Naive B cell (primary cell): Measurements from ENCODE around the gene AK2. TPM values are rescaled to one million over a fixed set of nuclear protein-coding genes. Genes with fewer than 3 reads are reported as not detected.
"Not testable (repeated sequence)": the region's sequence is repeated elsewhere in the genome, so short reads cannot be mapped to it uniquely, and the experiment has no call there.

Experiments used
- ATAC-seq, 2 donors: fragments of 150-1000 bp; cut with Tn5 transposase; 2 replicates each; pipeline ENCODE4 v1.10.0; 2021; ENCODE audit warnings: low read depth in 2 of 2, mild to moderate bottlenecking in 2 of 2, moderate library complexity in 2 of 2
- DNase-seq: peaks from one replicate; pipeline ENCODE4 v3.0.0; 2022
- H3K27ac Mint-ChIP-seq, 6 donors: one replicate each; pipeline ENCODE4 v1.8.0; 2020 to 2022; ENCODE audit warnings: mild to moderate bottlenecking in 6 of 6, mixed read lengths in 6 of 6, moderate library complexity in 5 of 6, inconsistent platforms in 2 of 6
- H3K27me3 Mint-ChIP-seq, 3 donors: one replicate each; pipeline ENCODE4 v1.8.0; 2021 to 2022; ENCODE audit warnings: mixed read lengths in 3 of 3, mild to moderate bottlenecking in 1 of 3
- H3K36me3 Mint-ChIP-seq, 2 donors: one replicate each; pipeline ENCODE4 v1.8.0; 2020 to 2022; ENCODE audit warnings: mixed read lengths in 2 of 2, inconsistent platforms in 1 of 2, mild to moderate bottlenecking in 1 of 2
- H3K4me1 Mint-ChIP-seq, 3 donors: one replicate each; pipeline ENCODE4 v1.8.0; 2020 to 2022; ENCODE audit warnings: mixed read lengths in 3 of 3, inconsistent platforms in 1 of 3, mild to moderate bottlenecking in 1 of 3, moderate library complexity in 1 of 3
- H3K4me3 Mint-ChIP-seq, 8 donors: one replicate each; pipeline ENCODE4 v1.8.0; 2020 to 2022; ENCODE audit warnings: mild to moderate bottlenecking in 8 of 8, mixed read lengths in 8 of 8, moderate library complexity in 8 of 8, inconsistent platforms in 2 of 8
- H3K9me3 Mint-ChIP-seq, 7 donors: one replicate each; pipeline ENCODE4 v1.8.0; 2020 to 2022; ENCODE audit warnings: mixed read lengths in 7 of 7, mild to moderate bottlenecking in 5 of 7, inconsistent platforms in 2 of 7, moderate library complexity in 1 of 7
- polyA plus RNA-seq, 6 donors: library from polyadenylated mRNA; unstranded; fragments of 300-500 nt; fragmentation: Illumina TruSeq; gene quantifications; one replicate each; pipeline ENCODE4 v1.2.3, GENCODE V29; 2021; ENCODE audit warnings: low read depth in 6 of 6

Gene AK2
- polyA plus RNA-seq, 6 donors from 2014 or later: 107 to 151 (median 134) TPM

- DNase-seq (no peak), ATAC-seq (no peak)
- Mint-ChIP-seq H3K9me3 (peaks cover 0 to 4% (median 0%) of the 10 kb centered on the region in 7 donors), H3K27me3 (peaks cover 0 to 29% (median 4%) of the 10 kb centered on the region in 3 donors), H3K27ac (no peak overlapping the region), H3K4me3 (no peak overlapping the region), H3K4me1 (peaks cover 0 to 3% (median 2%) of the 10 kb centered on the region in 3 donors), H3K36me3 (peaks cover under 1 to 6% of the 10 kb centered on the region in 2 donors)
Observed at GRCh38 chr1:33047839-33048305, 11.2 kb upstream of the AK2 start.

- Mint-ChIP-seq H3K4me3 (no peak overlapping the region), H3K27me3 (peaks cover 0 to 34% (median 4%) of the 10 kb centered on the region in 3 donors), H3K27ac (no peak overlapping the region), H3K36me3 (peaks cover 4 to 6% of the 10 kb centered on the region in 2 donors), H3K9me3 (peaks cover 0 to 4% (median 0%) of the 10 kb centered on the region in 7 donors), H3K4me1 (peaks cover 0 to 3% (median 2%) of the 10 kb centered on the region in 3 donors)
- DNase-seq (no peak), ATAC-seq (no peak)
Observed at GRCh38 chr1:33047290-33047689, 10.6 kb upstream of the AK2 start.

- peaks cover 0 to 34% (median 4%) of the 10 kb centered on the region in 3 donors for H3K27me3 Mint-ChIP-seq
- not testable (repeated sequence) for H3K36me3 Mint-ChIP-seq, H3K4me1 Mint-ChIP-seq, DNase-seq, H3K4me3 Mint-ChIP-seq, H3K27ac Mint-ChIP-seq, H3K9me3 Mint-ChIP-seq, ATAC-seq
Observed at GRCh38 chr1:33046234-33046633, 9.6 kb upstream of the AK2 start.

GRCh38 chr1:33045814-33046213 is 9.1 kb upstream of the AK2 start:
- Mint-ChIP-seq H3K9me3 (peaks cover 0 to 3% (median 0%) of the 10 kb centered on the region in 7 donors), H3K36me3 (peaks cover 4 to 5% of the 10 kb centered on the region in 2 donors), H3K27ac (no peak overlapping the region), H3K4me3 (no peak overlapping the region), H3K4me1 (peaks cover 0 to 3% (median 2%) of the 10 kb centered on the region in 3 donors), H3K27me3 (peaks cover 0 to 33% (median 4%) of the 10 kb centered on the region in 3 donors)
- no peak for ATAC-seq
- DNase-seq: no peak

- ATAC-seq: no peak
- Mint-ChIP-seq H3K27me3 (peaks cover 0 to 28% (median 0%) of the 10 kb centered on the region in 3 donors), H3K9me3 (no peaks in the 10 kb centered on the region), H3K4me1 (no peaks in the 10 kb centered on the region), H3K4me3 (no peak overlapping the region), H3K27ac (no peak overlapping the region), H3K36me3 (peaks cover 0 to 4% of the 10 kb centered on the region in 2 donors)
- DNase-seq: no peak
Observed at GRCh38 chr1:33045246-33045645, 8.6 kb upstream of the AK2 start.

GRCh38 chr1:33043267-33044092 is 6.8 kb upstream of the AK2 start:
- H3K36me3 Mint-ChIP-seq: peaks cover 0 to 4% of the 10 kb centered on the region in 2 donors
- no peak for ATAC-seq
- H3K4me3 Mint-ChIP-seq: no peak overlapping the region
- no peak for DNase-seq
- peaks cover 0 to 5% (median 0%) of the 10 kb centered on the region in 3 donors for H3K4me1 Mint-ChIP-seq
- no peaks in the 10 kb centered on the region for H3K9me3 Mint-ChIP-seq
- H3K27me3 Mint-ChIP-seq: peaks cover 0 to 19% (median 0%) of the 10 kb centered on the region in 3 donors
- no peak overlapping the region for H3K27ac Mint-ChIP-seq

GRCh38 chr1:33042831-33043230 is 6.1 kb upstream of the AK2 start:
- ATAC-seq: no peak
- H3K4me3 Mint-ChIP-seq: no peak overlapping the region
- H3K27ac Mint-ChIP-seq: no peak overlapping the region
- DNase-seq: no peak
- H3K4me1 Mint-ChIP-seq: peaks cover 0 to 5% (median 0%) of the 10 kb centered on the region in 3 donors
- H3K9me3 Mint-ChIP-seq: no peaks in the 10 kb centered on the region
- H3K27me3 Mint-ChIP-seq: peaks cover 0 to 14% (median 0%) of the 10 kb centered on the region in 3 donors
- peaks cover 0 to 4% of the 10 kb centered on the region in 2 donors for H3K36me3 Mint-ChIP-seq

GRCh38 chr1:33041026-33041425 is 4.3 kb upstream of the AK2 start:
- Mint-ChIP-seq H3K27me3 (peaks cover 0 to 6% (median 0%) of the 10 kb centered on the region in 3 donors), H3K36me3 (peaks cover 0 to 4% of the 10 kb centered on the region in 2 donors), H3K9me3 (no peaks in the 10 kb centered on the region), H3K4me3 (no peak overlapping the region), H3K27ac (no peak overlapping the region), H3K4me1 (peaks cover 10 to 17% (median 12%) of the 10 kb centered on the region in 3 donors)
- no peak for ATAC-seq
- no peak for DNase-seq

- Mint-ChIP-seq H3K4me1 (peaks cover 13 to 29% (median 24%) of the 10 kb centered on the region in 3 donors), H3K27me3 (peaks cover 0 to 6% (median 0%) of the 10 kb centered on the region in 3 donors), H3K27ac (no peak overlapping the region), H3K4me3 (peak overlapping the region in 3 of 8 donors; percentile 20 to 53 (median 37)), H3K9me3 (no peaks in the 10 kb centered on the region), H3K36me3 (peaks cover 0 to 4% of the 10 kb centered on the region in 2 donors)
- no peak for DNase-seq
- no peak for ATAC-seq
Observed at GRCh38 chr1:33039840-33040239, 3.2 kb upstream of the AK2 start.

- H3K4me1 Mint-ChIP-seq: peaks cover 32 to 61% (median 54%) of the 10 kb centered on the region in 3 donors
- no peaks in the 10 kb centered on the region for H3K27me3 Mint-ChIP-seq
- H3K4me3 Mint-ChIP-seq: peak overlapping the region; percentile 84 to 100 (median 97)
- ATAC-seq (no peak), DNase-seq (no peak)
- H3K36me3 Mint-ChIP-seq: peaks cover 9 to 10% of the 10 kb centered on the region in 2 donors
- H3K27ac Mint-ChIP-seq: peak overlapping the region; percentile 79 to 98 (median 94)
- no peaks in the 10 kb centered on the region for H3K9me3 Mint-ChIP-seq
Observed at GRCh38 chr1:33036051-33036525, 595 bp downstream of the AK2 start.

- Mint-ChIP-seq H3K36me3 (peaks cover 11 to 21% of the 10 kb centered on the region in 2 donors), H3K27ac (no peak overlapping the region), H3K27me3 (no peaks in the 10 kb centered on the region), H3K9me3 (no peaks in the 10 kb centered on the region), H3K4me3 (peak overlapping the region in 1 of 8 donors; percentile 25), H3K4me1 (peaks cover 52 to 83% (median 76%) of the 10 kb centered on the region in 3 donors)
- DNase-seq: no peak
- ATAC-seq: no peak
Observed at GRCh38 chr1:33032126-33032869, 4.4 kb downstream of the AK2 start.

GRCh38 chr1:33031506-33031905 is 5.2 kb downstream of the AK2 start:
- Mint-ChIP-seq H3K36me3 (peaks cover 11 to 21% of the 10 kb centered on the region in 2 donors), H3K4me3 (peak overlapping the region in 1 of 8 donors; percentile 56), H3K9me3 (no peaks in the 10 kb centered on the region), H3K4me1 (peaks cover 46 to 76% (median 68%) of the 10 kb centered on the region in 3 donors), H3K27me3 (no peaks in the 10 kb centered on the region), H3K27ac (peak overlapping the region in 1 of 6 donors; percentile 70)
- no peak for ATAC-seq
- DNase-seq: no peak

GRCh38 chr1:33030575-33030974 is 6.1 kb downstream of the AK2 start:
- H3K4me1 Mint-ChIP-seq: peaks cover 45 to 74% (median 68%) of the 10 kb centered on the region in 3 donors
- H3K9me3 Mint-ChIP-seq: no peaks in the 10 kb centered on the region
- peaks cover 11 to 21% of the 10 kb centered on the region in 2 donors for H3K36me3 Mint-ChIP-seq
- H3K4me3 Mint-ChIP-seq: peak overlapping the region in 1 of 8 donors; percentile 10
- no peak for DNase-seq
- H3K27me3 Mint-ChIP-seq: no peaks in the 10 kb centered on the region
- H3K27ac Mint-ChIP-seq: no peak overlapping the region
- no peak for ATAC-seq
